ENCODE results near the gene AGT. TPM values are rescaled to one million over a fixed set of nuclear protein-coding genes. Genes with fewer than 3 reads are reported as not detected.
A peak's percentile ranks its signal among the peaks of the same experiment; 100 is the strongest.

AGT gene
- total and polyA plus RNA-seq, 4 donors = 23.2 to 120 (median 47.6) TPM

GRCh38 chr1:230712470-230712942 lies 1.4 kb downstream of the AGT start:
- H3K4me1 ChIP-seq (ENCODE audit: control insufficient read depth in 1 of 2, insufficient read depth in 2 of 2, low read length in 2 of 2) = no peaks in the 10 kb centered on the region
- intact Hi-C loops (cut with DNase I) = no loop called here
- no peaks in the 10 kb centered on the region for H3K9me3 ChIP-seq (ENCODE audit: control insufficient read depth, low read length)
- DNase-seq (no peak), ATAC-seq (ENCODE audit: low FRiP score) (no peak)
- no peak overlapping the region for H3K27ac ChIP-seq (ENCODE audit: low read depth in 1 of 2, low read length in 2 of 2)
- WGBS, 2 donors = 97 to 99% methylated on average over 17 of the region's 17 CpGs
- no peak overlapping the region for H3K4me3 ChIP-seq (ENCODE audit: low read length in 2 of 2)
- no peaks in the 10 kb centered on the region for H3K36me3 ChIP-seq (ENCODE audit: control insufficient read depth in 1 of 2, insufficient read depth in 2 of 2, low read length in 1 of 2)
- no peaks in the 10 kb centered on the region for H3K27me3 ChIP-seq (ENCODE audit: control insufficient read depth in 1 of 2, insufficient read depth in 2 of 2, low read length in 1 of 2)

- ATAC-seq (ENCODE audit: low FRiP score) (no peak), DNase-seq (no peak)
- Histone ChIP-seq H3K9me3 (ENCODE audit: control insufficient read depth, low read length) (no peaks in the 10 kb centered on the region), H3K27ac (ENCODE audit: low read depth in 1 of 2, low read length in 2 of 2) (no peak overlapping the region), H3K36me3 (ENCODE audit: control insufficient read depth in 1 of 2, insufficient read depth in 2 of 2, low read length in 1 of 2) (no peaks in the 10 kb centered on the region), H3K4me1 (ENCODE audit: control insufficient read depth in 1 of 2, insufficient read depth in 2 of 2, low read length in 2 of 2) (no peaks in the 10 kb centered on the region), H3K27me3 (ENCODE audit: control insufficient read depth in 1 of 2, insufficient read depth in 2 of 2, low read length in 1 of 2) (no peaks in the 10 kb centered on the region), H3K4me3 (ENCODE audit: low read length in 2 of 2) (no peak overlapping the region)
- WGBS, 2 donors = 71 to 77% methylated on average over 3 of the region's 3 CpGs
- intact Hi-C loops (cut with DNase I) = no loop called here
These were observed 2.7 kb downstream of the AGT start for GRCh38 chr1:230711245-230711644.

DNA sequence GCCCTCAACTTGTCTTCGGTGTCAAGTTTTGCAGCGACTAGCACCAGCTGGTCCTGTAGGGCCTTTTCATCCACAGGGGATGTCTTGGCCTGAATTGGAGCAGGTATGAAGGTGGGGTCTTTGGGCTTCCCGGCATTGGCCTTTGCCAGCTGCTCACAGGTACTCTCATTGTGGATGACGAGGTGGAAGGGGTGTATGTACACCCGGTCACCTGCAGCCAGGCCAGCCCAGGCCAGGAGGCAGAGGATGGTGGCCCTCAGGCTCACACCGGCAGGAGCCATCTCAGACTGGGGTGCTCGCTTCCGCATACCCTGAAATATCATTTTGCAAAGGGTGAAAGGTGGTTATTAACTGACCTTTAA lies 3.4 kb downstream of the AGT start:
- Histone ChIP-seq H3K27ac (ENCODE audit: low read depth in 1 of 2, low read length in 2 of 2) (no peak overlapping the region), H3K27me3 (ENCODE audit: control insufficient read depth in 1 of 2, insufficient read depth in 2 of 2, low read length in 1 of 2) (no peaks in the 10 kb centered on the region), H3K4me1 (ENCODE audit: control insufficient read depth in 1 of 2, insufficient read depth in 2 of 2, low read length in 2 of 2) (no peaks in the 10 kb centered on the region), H3K36me3 (ENCODE audit: control insufficient read depth in 1 of 2, insufficient read depth in 2 of 2, low read length in 1 of 2) (no peaks in the 10 kb centered on the region), H3K4me3 (ENCODE audit: low read length in 2 of 2) (no peak overlapping the region), H3K9me3 (ENCODE audit: control insufficient read depth, low read length) (no peaks in the 10 kb centered on the region)
- ATAC-seq (ENCODE audit: low FRiP score) (no peak), DNase-seq (no peak)
- intact Hi-C loops (cut with DNase I) = no loop called here
- WGBS, 2 donors = 97% methylated on average over 8 of the region's 8 CpGs

- intact Hi-C loops (cut with DNase I) = no loop called here
- WGBS, 2 donors = 89 to 90% methylated on average over 18 of the region's 18 CpGs
- H3K27me3 ChIP-seq (ENCODE audit: control insufficient read depth in 1 of 2, insufficient read depth in 2 of 2, low read length in 1 of 2) = no peaks in the 10 kb centered on the region
- H3K4me1 ChIP-seq (ENCODE audit: control insufficient read depth in 1 of 2, insufficient read depth in 2 of 2, low read length in 2 of 2) = no peaks in the 10 kb centered on the region
- no peak overlapping the region for H3K27ac ChIP-seq (ENCODE audit: low read depth in 1 of 2, low read length in 2 of 2)
- ATAC-seq (ENCODE audit: low FRiP score) (no peak), DNase-seq (no peak)
- H3K4me3 ChIP-seq (ENCODE audit: low read length in 2 of 2) = no peak overlapping the region
- no peaks in the 10 kb centered on the region for H3K36me3 ChIP-seq (ENCODE audit: control insufficient read depth in 1 of 2, insufficient read depth in 2 of 2, low read length in 1 of 2)
- H3K9me3 ChIP-seq (ENCODE audit: control insufficient read depth, low read length) = no peaks in the 10 kb centered on the region
These were observed 4.0 kb downstream of the AGT start for GRCh38 chr1:230709619-230710542.

DNA sequence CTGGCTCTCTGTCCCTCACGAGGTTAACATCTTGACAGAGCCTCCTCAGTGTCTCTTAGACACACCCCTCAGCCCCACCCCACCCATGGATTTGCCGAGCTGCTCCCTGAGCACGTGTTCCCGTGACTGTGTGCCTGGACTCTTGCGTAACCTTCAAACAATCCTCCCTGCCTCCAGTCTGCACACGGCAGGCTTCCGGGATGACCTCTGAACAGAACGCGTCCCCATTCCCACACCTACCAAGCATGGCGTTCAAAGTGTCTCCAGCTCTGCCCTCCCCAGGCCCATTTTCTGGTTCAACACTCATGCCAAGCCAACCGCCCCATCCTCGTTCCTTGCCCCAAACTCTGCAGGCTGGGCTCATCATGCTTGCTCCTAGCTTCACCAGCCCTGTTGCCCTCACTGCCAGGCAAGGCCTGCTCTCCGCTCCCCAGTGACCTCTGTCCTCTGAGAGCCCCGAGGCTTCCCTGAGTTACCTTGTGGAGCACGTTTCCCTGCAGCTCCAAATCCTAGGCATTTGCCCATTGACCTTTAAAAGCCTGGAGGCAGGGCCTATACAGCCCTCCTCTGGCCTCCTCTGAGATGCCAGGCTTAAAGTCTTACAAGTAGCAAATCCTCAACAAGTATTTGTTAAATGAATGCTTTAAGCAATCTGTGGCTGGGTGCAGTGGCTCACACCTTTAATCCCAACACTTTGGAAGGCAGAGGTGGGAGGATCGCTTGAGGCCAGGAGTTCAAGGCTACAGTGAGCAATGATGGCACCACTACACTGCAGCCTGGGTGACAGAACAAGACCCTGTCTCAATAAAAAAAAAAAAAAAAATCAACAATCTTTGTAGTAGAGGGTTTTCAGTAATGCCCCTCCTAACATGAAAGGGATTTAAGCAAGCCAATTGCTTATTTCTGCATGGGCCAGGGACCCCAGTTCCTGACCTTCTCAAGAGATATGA lies 5.0 kb downstream of the AGT start:
- Histone ChIP-seq H3K27ac (ENCODE audit: low read depth in 1 of 2, low read length in 2 of 2) (no peak overlapping the region), H3K36me3 (ENCODE audit: control insufficient read depth in 1 of 2, insufficient read depth in 2 of 2, low read length in 1 of 2) (no peaks in the 10 kb centered on the region), H3K4me1 (ENCODE audit: control insufficient read depth in 1 of 2, insufficient read depth in 2 of 2, low read length in 2 of 2) (no peaks in the 10 kb centered on the region), H3K9me3 (ENCODE audit: control insufficient read depth, low read length) (no peaks in the 10 kb centered on the region), H3K27me3 (ENCODE audit: control insufficient read depth in 1 of 2, insufficient read depth in 2 of 2, low read length in 1 of 2) (no peaks in the 10 kb centered on the region), H3K4me3 (ENCODE audit: low read length in 2 of 2) (no peak overlapping the region)
- intact Hi-C loops (cut with DNase I) = no loop called here
- ATAC-seq (ENCODE audit: low FRiP score) (peak; percentile 26), DNase-seq (no peak)
- 86 to 87% methylated on average over 16 of the region's 16 CpGs for WGBS, 2 donors

GRCh38 chr1:230707732-230708630 lies 5.9 kb downstream of the AGT start:
- Histone ChIP-seq H3K4me1 (ENCODE audit: control insufficient read depth in 1 of 2, insufficient read depth in 2 of 2, low read length in 2 of 2) (no peaks in the 10 kb centered on the region), H3K4me3 (ENCODE audit: low read length in 2 of 2) (no peak overlapping the region), H3K27me3 (ENCODE audit: control insufficient read depth in 1 of 2, insufficient read depth in 2 of 2, low read length in 1 of 2) (no peaks in the 10 kb centered on the region), H3K27ac (ENCODE audit: low read depth in 1 of 2, low read length in 2 of 2) (no peak overlapping the region), H3K9me3 (ENCODE audit: control insufficient read depth, low read length) (no peaks in the 10 kb centered on the region), H3K36me3 (ENCODE audit: control insufficient read depth in 1 of 2, insufficient read depth in 2 of 2, low read length in 1 of 2) (no peaks in the 10 kb centered on the region)
- intact Hi-C loops (cut with DNase I) = no loop called here
- 85 to 86% methylated on average over 22 of the region's 22 CpGs for WGBS, 2 donors
- DNase-seq (no peak), ATAC-seq (ENCODE audit: low FRiP score) (no peak)

DNA sequence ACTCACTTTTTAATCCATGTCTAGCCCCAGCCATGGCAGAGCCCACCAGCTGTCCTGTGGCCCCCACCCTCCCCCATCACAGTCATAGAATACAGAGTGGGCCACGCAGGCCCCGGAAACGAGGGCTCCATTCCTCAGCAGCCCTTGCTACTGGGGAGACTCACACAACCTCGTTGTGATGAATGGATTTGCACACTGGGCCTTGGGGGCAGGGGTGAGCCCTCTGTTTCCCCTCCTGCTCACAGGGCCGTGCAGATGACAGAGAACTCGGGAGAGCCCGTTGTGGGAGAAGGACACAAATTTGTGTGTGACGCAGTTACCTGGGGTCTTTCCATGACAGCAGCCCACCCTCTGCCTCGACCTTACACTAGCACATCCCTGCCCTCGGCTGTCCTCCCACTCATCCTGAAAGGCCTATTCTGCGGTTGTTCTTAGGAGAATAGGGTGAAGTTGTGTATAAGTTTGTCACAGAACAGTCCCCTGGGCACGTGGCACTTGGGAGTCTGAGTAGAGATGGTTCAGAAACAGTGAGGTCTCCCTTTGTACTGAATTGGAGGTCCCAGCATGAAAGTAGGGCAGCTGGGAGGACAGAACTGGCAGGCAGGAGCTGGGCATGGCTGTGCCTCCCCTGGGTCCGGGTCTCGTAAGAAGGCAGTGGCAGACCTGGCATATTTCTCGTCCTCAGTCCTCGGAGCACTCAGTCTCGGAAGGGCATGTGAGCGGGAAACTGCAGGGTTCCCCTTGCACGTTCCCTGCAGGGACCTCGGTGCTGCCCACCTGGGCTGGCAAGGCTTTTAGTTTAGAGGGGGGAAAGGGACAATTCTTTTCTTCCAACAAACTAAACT lies 6.8 kb downstream of the AGT start:
- DNase-seq (no peak), ATAC-seq (ENCODE audit: low FRiP score) (no peak)
- Histone ChIP-seq H3K9me3 (ENCODE audit: control insufficient read depth, low read length) (no peaks in the 10 kb centered on the region), H3K27ac (ENCODE audit: low read depth in 1 of 2, low read length in 2 of 2) (no peak overlapping the region), H3K27me3 (ENCODE audit: control insufficient read depth in 1 of 2, insufficient read depth in 2 of 2, low read length in 1 of 2) (no peaks in the 10 kb centered on the region), H3K36me3 (ENCODE audit: control insufficient read depth in 1 of 2, insufficient read depth in 2 of 2, low read length in 1 of 2) (no peaks in the 10 kb centered on the region), H3K4me1 (ENCODE audit: control insufficient read depth in 1 of 2, insufficient read depth in 2 of 2, low read length in 2 of 2) (no peaks in the 10 kb centered on the region), H3K4me3 (ENCODE audit: low read length in 2 of 2) (no peak overlapping the region)
- intact Hi-C loops (cut with DNase I) = no loop called here
- WGBS, 2 donors = 88 to 89% methylated on average over 20 of the region's 20 CpGs
